Right atrium auricular region (tissue), 2 donors: ENCODE data around the gene PHC2. TPM values are rescaled to one million over a fixed set of nuclear protein-coding genes. Genes with fewer than 3 reads are reported as not detected.

Experiments used
- DNase-seq: peaks from one replicate; pipeline ENCODE4 v3.0.0-alpha.2; 2019; ENCODE audit warnings: low spot score
- H3K27ac ChIP-seq, 2 donors: fragments of 200-600 bp; sonication (generic); 1 replicate in 1 of 2; 2 replicates in 1 of 2; pipeline ENCODE4 v1.5.1; 2016 to 2019
- H3K27me3 ChIP-seq, 2 donors: fragments of 200-600 bp; sonication (generic); one replicate each; pipeline versions ENCODE4 v1.5.1 to v1.6.0; 2017 to 2019
- H3K36me3 ChIP-seq: fragments of 200-600 bp; sonication (generic); one replicate; pipeline ENCODE4 v1.5.1; 2016
- H3K4me1 ChIP-seq, 2 donors: fragments of 200-600 bp; sonication (generic); one replicate each; pipeline versions ENCODE4 v1.5.1 to v1.6.0; 2017 to 2019
- H3K4me3 ChIP-seq, 2 donors: fragments of 200-600 bp; sonication (generic); 1 replicate in 1 of 2; 2 replicates in 1 of 2; pipeline ENCODE4 v1.5.1; 2017 to 2019; ENCODE audit warnings: mild to moderate bottlenecking in 1 of 2, moderate library complexity in 1 of 2
- H3K9me3 ChIP-seq, 2 donors: fragments of 200-600 bp; sonication (generic); one replicate each; pipeline ENCODE4 v1.5.1; 2019
- CTCF ChIP-seq, 2 donors: fragments of 200-600 bp; sonication (generic); IDR thresholded peaks; one replicate each; pipeline ENCODE4 v1.5.1; 2019; ENCODE audit warnings: antibody characterized with exemption in 2 of 2
- total RNA-seq, 2 donors: library from RNA; depleted of rRNA; stranded (reverse); fragments of >200 nt; gene quantifications; one replicate each; pipeline ENCODE4 v1.1.0, GENCODE V29; 2016

Gene PHC2
- total RNA-seq, 2 donors from 2014 or later, result 98.4 to 144 TPM

GRCh38 chr1:33322109-33322508, 108.8 kb downstream of the PHC2 start:
- DNase-seq, result no peak
- H3K36me3 ChIP-seq, result peaks cover 47% of the 10 kb centered on the region
- no peaks in the 10 kb centered on the region for H3K9me3 ChIP-seq
- H3K27ac ChIP-seq, result no peak overlapping the region
- no peak overlapping the region for H3K4me3 ChIP-seq
- TF ChIP-seq CTCF (IDR thresholded peaks at IDR 0.05), result no peak
- peaks cover 0 to 18% of the 10 kb centered on the region in 2 donors for H3K4me1 ChIP-seq
- H3K27me3 ChIP-seq, result no peaks in the 10 kb centered on the region

GRCh38 chr1:33321178-33321577, 109.7 kb downstream of the PHC2 start:
- H3K27ac ChIP-seq, result no peak overlapping the region
- no peaks in the 10 kb centered on the region for H3K27me3 ChIP-seq
- TF ChIP-seq CTCF (IDR thresholded peaks at IDR 0.05), result no peak
- peaks cover 38% of the 10 kb centered on the region for H3K36me3 ChIP-seq
- no peaks in the 10 kb centered on the region for H3K9me3 ChIP-seq
- H3K4me3 ChIP-seq, result no peak overlapping the region
- no peak for DNase-seq
- H3K4me1 ChIP-seq, result peaks cover 0 to 12% of the 10 kb centered on the region in 2 donors

- Histone ChIP-seq H3K27ac (no peak within 1 kb of the TSS), H3K4me3 (no peak within 1 kb of the TSS), H3K9me3 (no peaks in the 10 kb centered on the region), H3K36me3 (peaks cover 33% of the 10 kb centered on the region), H3K27me3 (no peaks in the 10 kb centered on the region), H3K4me1 (peaks cover 0 to 12% of the 10 kb centered on the region in 2 donors)
- DNase-seq, result no peak
- TF ChIP-seq CTCF (IDR thresholded peaks at IDR 0.05), result no peak
Observed at GRCh38 chr1:33320619-33321165, 110.2 kb downstream of the PHC2 start, which contains the start of gene A3GALT2. Gene A3GALT2 (minus strand): TSS chr1:33321098. CDS start chr1:33321098, 0 bp downstream.

- H3K4me1 ChIP-seq, result peaks cover 0 to 6% of the 10 kb centered on the region in 2 donors
- no peak for TF ChIP-seq CTCF (IDR thresholded peaks at IDR 0.05)
- H3K27ac ChIP-seq, result no peak overlapping the region
- DNase-seq, result no peak
- H3K4me3 ChIP-seq, result no peak overlapping the region
- peaks cover 27% of the 10 kb centered on the region for H3K36me3 ChIP-seq
- H3K9me3 ChIP-seq, result no peaks in the 10 kb centered on the region
- no peaks in the 10 kb centered on the region for H3K27me3 ChIP-seq
Observed at GRCh38 chr1:33319949-33320618, 110.8 kb downstream of the PHC2 start.

GRCh38 chr1:33319186-33319948, 111.5 kb downstream of the PHC2 start:
- Histone ChIP-seq H3K4me1 (no peaks in the 10 kb centered on the region), H3K9me3 (no peaks in the 10 kb centered on the region), H3K4me3 (no peak overlapping the region), H3K36me3 (peaks cover 20% of the 10 kb centered on the region), H3K27ac (no peak overlapping the region), H3K27me3 (no peaks in the 10 kb centered on the region)
- TF ChIP-seq CTCF (IDR thresholded peaks at IDR 0.05), result no peak
- DNase-seq, result no peak
